Type B pancreatic cell (in vitro differentiated cells): Measurements from ENCODE around the gene MYORG. TPM values are rescaled to one million over a fixed set of nuclear protein-coding genes. Genes with fewer than 3 reads are reported as not detected.

Experiments used
- DNase-seq: peaks from one replicate; pipeline ENCODE4 v3.0.0; 2021; ENCODE audit warnings: mixed read lengths; ENCODE audit not compliant: unreplicated experiment; ENCODE audit errors: extremely low spot score
- H3K27ac Mint-ChIP-seq: 2 replicates; pipeline ENCODE4 v1.8.0; 2021; ENCODE audit warnings: mild to moderate bottlenecking, mixed read lengths
- H3K27me3 Mint-ChIP-seq: 2 replicates; pipeline ENCODE4 v1.8.0; 2021; ENCODE audit warnings: mixed read lengths
- H3K36me3 Mint-ChIP-seq: 2 replicates; pipeline ENCODE4 v1.8.0; 2021; ENCODE audit warnings: mixed read lengths
- H3K4me1 Mint-ChIP-seq: one replicate; pipeline ENCODE4 v1.8.0; 2021; ENCODE audit warnings: mixed read lengths; ENCODE audit not compliant: unreplicated experiment
- H3K4me3 Mint-ChIP-seq: 2 replicates; pipeline ENCODE4 v1.8.0; 2021; ENCODE audit warnings: mild to moderate bottlenecking, mixed read lengths
- H3K9me3 Mint-ChIP-seq: 2 replicates; pipeline ENCODE4 v1.8.0; 2021; ENCODE audit warnings: mixed read lengths
- CTCF ChIP-seq: fragments of 200-600 bp; sonication (generic); conservative IDR thresholded peaks from 2 replicates; pipeline ENCODE4 v1.5.0; 2021; ENCODE audit warnings: antibody characterized with exemption, mild to moderate bottlenecking
- total RNA-seq: library from RNA; stranded (reverse); gene quantifications from 2 replicates; pipeline ENCODE4 v1.2.1, GENCODE V29; 2021; ENCODE audit warnings: low replicate concordance

MYORG gene
- total RNA-seq, 1 donor from 2014 or later, result 11.6 TPM

- no peak for DNase-seq
- Mint-ChIP-seq H3K4me1 (no peaks in the 10 kb centered on the region), H3K9me3 (no peaks in the 10 kb centered on the region), H3K36me3 (no peaks in the 10 kb centered on the region), H3K27ac (no peak overlapping the region), H3K27me3 (no peaks in the 10 kb centered on the region), H3K4me3 (no peak overlapping the region)
- TF ChIP-seq CTCF, result no peak
Measured at GRCh38 chr9:34400686-34401602, 24.2 kb upstream of the MYORG start.

GRCh38 chr9:34400275-34400674 lies 23.6 kb upstream of the MYORG start:
- peak; percentile 41 for TF ChIP-seq CTCF
- DNase-seq, result no peak
- Mint-ChIP-seq H3K4me1 (no peaks in the 10 kb centered on the region), H3K9me3 (no peaks in the 10 kb centered on the region), H3K4me3 (no peak overlapping the region), H3K27me3 (no peaks in the 10 kb centered on the region), H3K36me3 (no peaks in the 10 kb centered on the region), H3K27ac (no peak overlapping the region)

- DNase-seq, result no peak
- Mint-ChIP-seq H3K9me3 (no peaks in the 10 kb centered on the region), H3K27ac (no peak overlapping the region), H3K4me3 (no peak overlapping the region), H3K4me1 (no peaks in the 10 kb centered on the region), H3K36me3 (no peaks in the 10 kb centered on the region), H3K27me3 (no peaks in the 10 kb centered on the region)
- no peak for TF ChIP-seq CTCF
Measured at GRCh38 chr9:34399729-34400128, 23.0 kb upstream of the MYORG start.

GRCh38 chr9:34398875-34399274 lies 22.2 kb upstream of the MYORG start:
- H3K27me3 Mint-ChIP-seq, result peaks cover 3% of the 10 kb centered on the region
- no peaks in the 10 kb centered on the region for H3K36me3 Mint-ChIP-seq
- no peaks in the 10 kb centered on the region for H3K4me1 Mint-ChIP-seq
- TF ChIP-seq CTCF, result no peak
- H3K4me3 Mint-ChIP-seq, result no peak overlapping the region
- H3K27ac Mint-ChIP-seq, result no peak overlapping the region
- DNase-seq, result no peak
- no peaks in the 10 kb centered on the region for H3K9me3 Mint-ChIP-seq

- no peaks in the 10 kb centered on the region for H3K4me1 Mint-ChIP-seq
- H3K27ac Mint-ChIP-seq, result no peak overlapping the region
- DNase-seq, result peak; percentile 49
Measured at GRCh38 chr9:34396276-34397214, 19.8 kb upstream of the MYORG start.

More at GRCh38 chr9:34396276-34397214, 19.8 kb upstream of the MYORG start:
- no peak for TF ChIP-seq CTCF
- Mint-ChIP-seq H3K9me3 (no peaks in the 10 kb centered on the region), H3K4me3 (no peak overlapping the region), H3K36me3 (no peaks in the 10 kb centered on the region), H3K27me3 (peaks cover 19% of the 10 kb centered on the region)
